ENCODE measurements around the gene CACNA2D2. TPM values are rescaled to one million over a fixed set of nuclear protein-coding genes. Genes with fewer than 3 reads are reported as not detected.

The CACNA2D2 gene
- total and polyA plus RNA-seq, 9 donors = 0.95 to 8.6 (median 3.8) TPM

- no peak for TF ChIP-seq CTCF (IDR thresholded peaks at IDR 0.05)
- TF ChIP-seq POLR2A (IDR thresholded peaks at IDR 0.05) = no peak
- TF ChIP-seq EP300 (IDR thresholded peaks at IDR 0.05) = no peak
- Histone ChIP-seq H3K27ac (no peak overlapping the region), H3K4me3 (no peak overlapping the region), H3K27me3 (no peaks in the 10 kb centered on the region), H3K9me3 (no peaks in the 10 kb centered on the region), H3K4me1 (ENCODE audit: insufficient read depth) (no peaks in the 10 kb centered on the region), H3K36me3 (no peaks in the 10 kb centered on the region)
- intact Hi-C loops (cut with DNase I) = no loop called here
- 71 to 78% (median 72%) methylated on average over 4 of the region's 4 CpGs for WGBS, 3 donors
- DNase-seq = no peak
These were observed 10.3 kb downstream of the CACNA2D2 start for GRCh38 chr3:50493086-50493485.

- H3K36me3 ChIP-seq = no peaks in the 10 kb centered on the region
- no peaks in the 10 kb centered on the region for H3K27me3 ChIP-seq
- no peak overlapping the region for H3K4me3 ChIP-seq
- WGBS, 3 donors = 73 to 82% (median 76%) methylated on average over 5 of the region's 5 CpGs
- no peak for TF ChIP-seq POLR2A (IDR thresholded peaks at IDR 0.05)
- TF ChIP-seq EP300 (IDR thresholded peaks at IDR 0.05) = no peak
- no peak for TF ChIP-seq CTCF (IDR thresholded peaks at IDR 0.05)
- no peaks in the 10 kb centered on the region for H3K4me1 ChIP-seq (ENCODE audit: insufficient read depth)
- DNase-seq = no peak
- intact Hi-C loops (cut with DNase I) = no loop called here
- no peak overlapping the region for H3K27ac ChIP-seq
- H3K9me3 ChIP-seq = no peaks in the 10 kb centered on the region
These were observed 12.4 kb downstream of the CACNA2D2 start for GRCh38 chr3:50491023-50491422.

- TF ChIP-seq CTCF (IDR thresholded peaks at IDR 0.05) = no peak
- no peak for TF ChIP-seq POLR2A (IDR thresholded peaks at IDR 0.05)
- no peaks in the 10 kb centered on the region for H3K4me1 ChIP-seq (ENCODE audit: insufficient read depth)
- H3K9me3 ChIP-seq = no peaks in the 10 kb centered on the region
- H3K4me3 ChIP-seq = no peak overlapping the region
- 44 to 93% (median 57%) methylated on average over 1 of the region's 1 CpG for WGBS, 3 donors
- H3K36me3 ChIP-seq = no peaks in the 10 kb centered on the region
- no peaks in the 10 kb centered on the region for H3K27me3 ChIP-seq
- no peak for DNase-seq
- no peak overlapping the region for H3K27ac ChIP-seq
- intact Hi-C loops (cut with DNase I) = no loop called here
These were observed 13.0 kb downstream of the CACNA2D2 start for GRCh38 chr3:50490424-50490823.

- H3K27ac ChIP-seq = no peak overlapping the region
- TF ChIP-seq EP300 (IDR thresholded peaks at IDR 0.05) = no peak
- no peak for TF ChIP-seq POLR2A (IDR thresholded peaks at IDR 0.05)
- intact Hi-C loops (cut with DNase I) = no loop called here
- H3K27me3 ChIP-seq = no peaks in the 10 kb centered on the region
- no peak overlapping the region for H3K4me3 ChIP-seq
- H3K9me3 ChIP-seq = no peaks in the 10 kb centered on the region
- no peak for DNase-seq
- peaks cover under 1% of the 10 kb centered on the region for H3K4me1 ChIP-seq (ENCODE audit: insufficient read depth)
- 83 to 85% (median 84%) methylated on average over 6 of the region's 6 CpGs for WGBS, 3 donors
- no peaks in the 10 kb centered on the region for H3K36me3 ChIP-seq
These were observed 16.3 kb downstream of the CACNA2D2 start for GRCh38 chr3:50487181-50487580.

- H3K27me3 ChIP-seq = no peaks in the 10 kb centered on the region
- 85 to 86% (median 86%) methylated on average over 4 of the region's 4 CpGs for WGBS, 3 donors
- intact Hi-C loops (cut with DNase I) = no loop called here
- DNase-seq = no peak
- H3K4me3 ChIP-seq = no peak overlapping the region
- no peaks in the 10 kb centered on the region for H3K36me3 ChIP-seq
- H3K4me1 ChIP-seq (ENCODE audit: insufficient read depth) = peaks cover 2% of the 10 kb centered on the region
- H3K27ac ChIP-seq = no peak overlapping the region
- H3K9me3 ChIP-seq = no peaks in the 10 kb centered on the region
- TF ChIP-seq EP300 (IDR thresholded peaks at IDR 0.05) (no peak), POLR2A (IDR thresholded peaks at IDR 0.05) (no peak), CTCF (IDR thresholded peaks at IDR 0.05) (no peak)
These were observed 17.1 kb downstream of the CACNA2D2 start for GRCh38 chr3:50486219-50486888.
